Neural progenitor cell (in vitro differentiated cells): ENCODE data around the gene BRINP2. TPM values are rescaled to one million over a fixed set of nuclear protein-coding genes. Genes with fewer than 3 reads are reported as not detected.

Experiments
- DNase-seq: peaks from one replicate; pipeline ENCODE4 v3.0.0-alpha.2; 2016; ENCODE audit warnings: low spot score
- H2AFZ ChIP-seq: fragments of 200-600 bp; sonication (generic); replicated peaks from 2 replicates; pipeline ENCODE4 v1.6.1; 2016; ENCODE audit warnings: antibody characterized with exemption
- H3F3A ChIP-seq: fragments of 200-600 bp; sonication (generic); 2 replicates; pipeline ENCODE4 v1.6.1; 2016; ENCODE audit warnings: antibody characterized with exemption, low read depth
- H3K27ac ChIP-seq: fragments of 200-600 bp; sonication (generic); 2 replicates; pipeline ENCODE4 v1.5.1; 2016; ENCODE audit warnings: mild to moderate bottlenecking
- H3K27me3 ChIP-seq: fragments of 200-600 bp; sonication (generic); 2 replicates; pipeline ENCODE4 v1.6.1; 2016; ENCODE audit warnings: mild to moderate bottlenecking, moderate library complexity
- H3K36me3 ChIP-seq: fragments of 200-600 bp; sonication (generic); 2 replicates; pipeline ENCODE4 v1.5.1; 2016
- H3K4me1 ChIP-seq: fragments of 200-600 bp; sonication (generic); 2 replicates; pipeline ENCODE4 v1.6.1; 2016; ENCODE audit warnings: mixed run types
- H3K4me2 ChIP-seq: fragments of 200-600 bp; sonication (generic); 2 replicates; pipeline ENCODE4 v1.6.1; 2016
- H3K4me3 ChIP-seq: fragments of 200-600 bp; sonication (generic); 2 replicates; pipeline ENCODE4 v1.5.1; 2016
- H3K79me2 ChIP-seq: fragments of 200-600 bp; sonication (generic); 2 replicates; pipeline ENCODE4 v1.6.1; 2016; ENCODE audit warnings: low read depth
- H3K9ac ChIP-seq: fragments of 200-600 bp; sonication (generic); 2 replicates; pipeline ENCODE4 v1.6.1; 2016
- H3K9me3 ChIP-seq: fragments of 200-600 bp; sonication (generic); 2 replicates; pipeline ENCODE4 v1.5.1; 2016; ENCODE audit warnings: low read depth
- H4K20me1 ChIP-seq: fragments of 200-600 bp; sonication (generic); 2 replicates; pipeline ENCODE4 v1.6.1; 2016; ENCODE audit warnings: low read depth
- H3K27ac Mint-ChIP-seq: 3 replicates; pipeline ENCODE4 v1.8.0; 2021; ENCODE audit warnings: mixed read lengths
- H3K27me3 Mint-ChIP-seq: 2 replicates; pipeline ENCODE4 v1.8.0; 2022; ENCODE audit warnings: low read depth, mild to moderate bottlenecking, inconsistent platforms, moderate library complexity, mixed read lengths; ENCODE audit not compliant: insufficient read depth
- H3K36me3 Mint-ChIP-seq: 3 replicates; pipeline ENCODE4 v1.8.0; 2021; ENCODE audit warnings: mixed read lengths
- H3K4me1 Mint-ChIP-seq: 3 replicates; pipeline ENCODE4 v1.8.0; 2021; ENCODE audit warnings: mixed read lengths
- H3K4me3 Mint-ChIP-seq: 3 replicates; pipeline ENCODE4 v1.8.0; 2021; ENCODE audit warnings: mild to moderate bottlenecking, moderate library complexity, mixed read lengths
- H3K9me3 Mint-ChIP-seq: 3 replicates; pipeline ENCODE4 v1.8.0; 2020; ENCODE audit warnings: mixed read lengths
- CTCF ChIP-seq: fragments of 200-600 bp; sonication (generic); IDR thresholded peaks from 2 replicates; pipeline ENCODE4 v1.5.1; 2017; ENCODE audit warnings: antibody characterized with exemption, mild to moderate bottlenecking
- EZH2 ChIP-seq: fragments of 200-600 bp; sonication (generic); IDR thresholded peaks from 2 replicates; pipeline ENCODE4 v1.6.1; 2017; ENCODE audit warnings: antibody characterized with exemption, mild to moderate bottlenecking, moderate library complexity
- EZH2phosphoT487 ChIP-seq: fragments of 200-600 bp; sonication (generic); IDR thresholded peaks from 2 replicates; pipeline ENCODE4 v1.6.1; 2017; ENCODE audit warnings: antibody characterized with exemption
- total RNA-seq: library from RNA; depleted of rRNA; stranded (reverse); fragments of >200 nt; gene quantifications from 2 replicates; pipeline ENCODE4 v1.2.3, GENCODE V29; 2015; ENCODE audit warnings: low replicate concordance

BRINP2 gene
- total RNA-seq, 1 donor from 2014 or later, result not detected

GRCh38 chr1:177146499-177146898, 24.3 kb upstream of the BRINP2 start:
- no peak overlapping the region for H3K27ac ChIP-seq
- Mint-ChIP-seq H3K36me3 (no peaks in the 10 kb centered on the region), H3K4me3 (no peak overlapping the region), H3K27me3 (no peaks in the 10 kb centered on the region), H3K9me3 (no peaks in the 10 kb centered on the region), H3K27ac (no peak overlapping the region), H3K4me1 (peaks cover 15% of the 10 kb centered on the region)
- H3K4me2 ChIP-seq, result no peak overlapping the region
- no peak overlapping the region for H2AFZ ChIP-seq
- no peaks in the 10 kb centered on the region for H3K27me3 ChIP-seq
- H3K36me3 ChIP-seq, result no peaks in the 10 kb centered on the region
- TF ChIP-seq EZH2, result no peak
- TF ChIP-seq CTCF, result no peak
- no peak for TF ChIP-seq EZH2phosphoT487
- H3K4me3 ChIP-seq, result no peak overlapping the region
- H3K4me1 ChIP-seq, result peaks cover 7% of the 10 kb centered on the region
- H3K9me3 ChIP-seq, result no peaks in the 10 kb centered on the region
- no peaks in the 10 kb centered on the region for H3F3A ChIP-seq
- peaks cover 4% of the 10 kb centered on the region for H4K20me1 ChIP-seq
- H3K9ac ChIP-seq, result no peak overlapping the region
- no peaks in the 10 kb centered on the region for H3K79me2 ChIP-seq
- no peak for DNase-seq

- TF ChIP-seq EZH2 (no peak), EZH2phosphoT487 (no peak), CTCF (no peak)
- peaks cover 75% of the 10 kb centered on the region for H3K27me3 ChIP-seq
- Mint-ChIP-seq H3K4me1 (peaks cover 19% of the 10 kb centered on the region), H3K27ac (no peak overlapping the region), H3K27me3 (peaks cover 10% of the 10 kb centered on the region), H3K36me3 (peaks cover 5% of the 10 kb centered on the region), H3K9me3 (no peaks in the 10 kb centered on the region), H3K4me3 (peak overlapping the region; percentile 1)
- peaks cover 15% of the 10 kb centered on the region for H3K4me1 ChIP-seq
- H3K4me2 ChIP-seq, result no peak overlapping the region
- H2AFZ ChIP-seq, result no peak overlapping the region
- no peaks in the 10 kb centered on the region for H3K79me2 ChIP-seq
- H4K20me1 ChIP-seq, result no peaks in the 10 kb centered on the region
- H3F3A ChIP-seq, result peaks cover 8% of the 10 kb centered on the region
- no peaks in the 10 kb centered on the region for H3K9me3 ChIP-seq
- H3K4me3 ChIP-seq, result no peak overlapping the region
- H3K27ac ChIP-seq, result no peak overlapping the region
- H3K9ac ChIP-seq, result no peak overlapping the region
- no peaks in the 10 kb centered on the region for H3K36me3 ChIP-seq
- DNase-seq, result no peak
Measured at GRCh38 chr1:177162243-177162642, 8.5 kb upstream of the BRINP2 start.

- no peak for TF ChIP-seq EZH2phosphoT487
- TF ChIP-seq EZH2, result no peak
- TF ChIP-seq CTCF, result no peak
- peaks cover 8% of the 10 kb centered on the region for H3F3A ChIP-seq
- no peak overlapping the region for H3K9ac ChIP-seq
- H3K9me3 ChIP-seq, result no peaks in the 10 kb centered on the region
- Mint-ChIP-seq H3K9me3 (no peaks in the 10 kb centered on the region), H3K36me3 (peaks cover 5% of the 10 kb centered on the region), H3K4me3 (peak overlapping the region; percentile 86), H3K27ac (peak overlapping the region; percentile 10), H3K27me3 (peaks cover 10% of the 10 kb centered on the region), H3K4me1 (peaks cover 19% of the 10 kb centered on the region)
- no peak for DNase-seq
- peak overlapping the region; percentile 96 for H3K4me2 ChIP-seq
- H3K27me3 ChIP-seq, result peaks cover 92% of the 10 kb centered on the region
- peak overlapping the region; percentile 98 for H2AFZ ChIP-seq
- H3K27ac ChIP-seq, result no peak overlapping the region
- H4K20me1 ChIP-seq, result no peaks in the 10 kb centered on the region
- peak overlapping the region; percentile 69 for H3K4me3 ChIP-seq
- no peaks in the 10 kb centered on the region for H3K79me2 ChIP-seq
- no peaks in the 10 kb centered on the region for H3K36me3 ChIP-seq
- H3K4me1 ChIP-seq, result peaks cover 15% of the 10 kb centered on the region
Measured at GRCh38 chr1:177163844-177164379, 6.8 kb upstream of the BRINP2 start.
